Osteocyte (in vitro differentiated cells): ENCODE results near the gene HACD4. TPM values are rescaled to one million over a fixed set of nuclear protein-coding genes. Genes with fewer than 3 reads are reported as not detected.

Experiments
- DNase-seq: peaks from one replicate; pipeline ENCODE4 v3.0.0; 2021; ENCODE audit warnings: mixed read lengths; ENCODE audit not compliant: unreplicated experiment; ENCODE audit errors: extremely low spot score
- H3K27ac Mint-ChIP-seq: one replicate; pipeline ENCODE4 v1.8.0; 2021; ENCODE audit warnings: mild to moderate bottlenecking, mixed read lengths; ENCODE audit not compliant: unreplicated experiment
- H3K27me3 Mint-ChIP-seq: one replicate; pipeline ENCODE4 v1.8.0; 2021; ENCODE audit warnings: mixed read lengths; ENCODE audit not compliant: unreplicated experiment
- H3K36me3 Mint-ChIP-seq: one replicate; pipeline ENCODE4 v1.8.0; 2021; ENCODE audit warnings: mixed read lengths; ENCODE audit not compliant: unreplicated experiment
- H3K4me1 Mint-ChIP-seq: one replicate; pipeline ENCODE4 v1.8.0; 2021; ENCODE audit warnings: mixed read lengths; ENCODE audit not compliant: unreplicated experiment
- H3K4me3 Mint-ChIP-seq: one replicate; pipeline ENCODE4 v1.8.0; 2021; ENCODE audit warnings: mild to moderate bottlenecking, moderate library complexity, mixed read lengths; ENCODE audit not compliant: unreplicated experiment
- H3K9me3 Mint-ChIP-seq: one replicate; pipeline ENCODE4 v1.8.0; 2021; ENCODE audit warnings: mixed read lengths; ENCODE audit not compliant: unreplicated experiment
- total RNA-seq: library from RNA; stranded (reverse); gene quantifications from 2 replicates; pipeline ENCODE4 v1.2.1, GENCODE V29; 2021
- TF ChIP-seq, protein P1 (sequence below): fragments of 200-600 bp; sonication (generic); IDR thresholded peaks from 2 replicates; pipeline ENCODE4 v1.5.0; 2021; ENCODE audit warnings: antibody characterized with exemption, mild to moderate bottlenecking, moderate library complexity

Gene HACD4
- total RNA-seq, 1 donor from 2014 or later = 2.4 TPM

DNA sequence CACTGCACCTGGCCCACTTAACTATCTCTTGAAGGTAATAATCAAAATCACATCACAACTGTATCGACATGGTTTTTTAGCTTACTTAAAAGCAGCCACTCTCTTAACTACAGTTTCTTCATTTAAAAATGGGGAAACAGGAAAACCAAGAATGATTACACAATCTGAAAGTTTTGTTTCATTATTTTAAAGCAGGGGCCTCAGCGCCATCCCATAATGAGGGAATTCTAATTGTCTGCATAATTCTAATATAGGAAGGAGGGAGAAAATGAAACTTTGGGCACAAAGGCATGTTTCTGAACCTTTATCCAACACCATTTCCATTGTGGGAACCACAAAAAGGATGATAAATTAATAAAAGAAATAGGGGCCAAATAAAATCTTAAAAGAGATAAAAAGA lies 7.6 kb downstream of the HACD4 start:
- no peak overlapping the region for H3K4me3 Mint-ChIP-seq
- no peaks in the 10 kb centered on the region for H3K27me3 Mint-ChIP-seq
- no peak overlapping the region for H3K27ac Mint-ChIP-seq
- no peak for DNase-seq
- TF ChIP-seq, protein P1, sequence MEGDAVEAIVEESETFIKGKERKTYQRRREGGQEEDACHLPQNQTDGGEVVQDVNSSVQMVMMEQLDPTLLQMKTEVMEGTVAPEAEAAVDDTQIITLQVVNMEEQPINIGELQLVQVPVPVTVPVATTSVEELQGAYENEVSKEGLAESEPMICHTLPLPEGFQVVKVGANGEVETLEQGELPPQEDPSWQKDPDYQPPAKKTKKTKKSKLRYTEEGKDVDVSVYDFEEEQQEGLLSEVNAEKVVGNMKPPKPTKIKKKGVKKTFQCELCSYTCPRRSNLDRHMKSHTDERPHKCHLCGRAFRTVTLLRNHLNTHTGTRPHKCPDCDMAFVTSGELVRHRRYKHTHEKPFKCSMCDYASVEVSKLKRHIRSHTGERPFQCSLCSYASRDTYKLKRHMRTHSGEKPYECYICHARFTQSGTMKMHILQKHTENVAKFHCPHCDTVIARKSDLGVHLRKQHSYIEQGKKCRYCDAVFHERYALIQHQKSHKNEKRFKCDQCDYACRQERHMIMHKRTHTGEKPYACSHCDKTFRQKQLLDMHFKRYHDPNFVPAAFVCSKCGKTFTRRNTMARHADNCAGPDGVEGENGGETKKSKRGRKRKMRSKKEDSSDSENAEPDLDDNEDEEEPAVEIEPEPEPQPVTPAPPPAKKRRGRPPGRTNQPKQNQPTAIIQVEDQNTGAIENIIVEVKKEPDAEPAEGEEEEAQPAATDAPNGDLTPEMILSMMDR = no peak
- no peaks in the 10 kb centered on the region for H3K9me3 Mint-ChIP-seq
- peaks cover 3% of the 10 kb centered on the region for H3K36me3 Mint-ChIP-seq
- peaks cover 23% of the 10 kb centered on the region for H3K4me1 Mint-ChIP-seq

DNA sequence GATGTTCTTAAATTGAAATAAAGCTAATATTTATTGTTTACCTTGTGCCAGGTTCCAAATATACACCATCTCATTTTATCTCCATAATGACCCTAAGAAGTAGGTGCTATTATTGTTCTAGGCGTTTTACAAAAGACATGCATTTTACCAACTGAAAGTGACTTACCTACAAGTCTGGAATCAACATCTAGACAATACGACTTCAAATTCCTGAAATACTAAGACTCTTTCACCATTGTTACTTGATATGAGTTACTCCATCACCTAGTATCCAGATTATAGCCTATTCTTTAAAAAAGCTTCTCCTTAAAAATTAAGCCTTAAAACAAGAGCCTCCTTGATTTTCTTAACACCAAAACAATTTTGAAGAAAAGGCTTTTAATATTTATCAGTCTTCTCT lies 13.3 kb downstream of the HACD4 start:
- H3K36me3 Mint-ChIP-seq = peaks cover 7% of the 10 kb centered on the region
- no peaks in the 10 kb centered on the region for H3K9me3 Mint-ChIP-seq
- peaks cover 32% of the 10 kb centered on the region for H3K4me1 Mint-ChIP-seq
- TF ChIP-seq, protein P1 = no peak
- DNase-seq = no peak
- H3K4me3 Mint-ChIP-seq = no peak overlapping the region
- no peaks in the 10 kb centered on the region for H3K27me3 Mint-ChIP-seq
- no peak overlapping the region for H3K27ac Mint-ChIP-seq

DNA sequence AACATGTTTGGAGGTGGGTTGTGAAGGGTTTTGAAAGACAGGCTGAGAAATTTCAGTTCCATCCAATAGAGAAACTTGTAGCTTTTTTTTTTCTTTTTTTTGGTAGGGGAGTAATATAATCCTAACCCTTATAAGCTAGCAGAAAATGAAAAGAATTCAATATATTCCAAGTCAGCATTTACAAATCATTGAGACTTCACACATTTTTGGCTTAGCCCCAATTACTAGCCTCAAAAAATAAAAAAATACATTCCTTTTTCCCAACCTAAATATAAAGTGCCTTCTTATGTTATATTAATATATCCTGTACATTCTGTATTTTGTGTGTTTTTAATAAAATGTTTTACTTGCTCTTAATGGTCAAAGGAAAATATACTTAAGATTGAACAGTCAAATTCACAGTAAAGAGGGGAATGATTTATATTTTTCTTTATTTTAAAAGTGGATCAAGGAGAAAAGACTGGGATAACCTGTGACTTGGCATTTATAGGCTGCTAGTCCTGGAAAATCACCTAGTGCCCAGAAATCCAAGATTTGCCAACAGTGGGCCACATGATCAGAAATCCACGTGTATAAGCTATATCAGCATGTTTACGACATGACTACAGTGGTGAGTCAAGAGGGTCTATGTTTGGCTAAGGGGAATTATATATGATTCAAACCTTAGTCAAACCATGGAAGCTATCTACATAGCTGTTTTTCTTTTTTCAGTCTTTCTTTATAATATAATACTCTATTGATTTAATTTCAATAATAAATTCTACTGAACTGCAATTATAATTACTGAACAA lies 14.5 kb downstream of the HACD4 start:
- TF ChIP-seq, protein P1 = no peak
- Mint-ChIP-seq H3K9me3 (no peaks in the 10 kb centered on the region), H3K4me3 (no peak overlapping the region), H3K27me3 (no peaks in the 10 kb centered on the region), H3K27ac (peak overlapping the region; percentile 84), H3K4me1 (peaks cover 32% of the 10 kb centered on the region), H3K36me3 (peaks cover 7% of the 10 kb centered on the region)
- DNase-seq = no peak

DNA sequence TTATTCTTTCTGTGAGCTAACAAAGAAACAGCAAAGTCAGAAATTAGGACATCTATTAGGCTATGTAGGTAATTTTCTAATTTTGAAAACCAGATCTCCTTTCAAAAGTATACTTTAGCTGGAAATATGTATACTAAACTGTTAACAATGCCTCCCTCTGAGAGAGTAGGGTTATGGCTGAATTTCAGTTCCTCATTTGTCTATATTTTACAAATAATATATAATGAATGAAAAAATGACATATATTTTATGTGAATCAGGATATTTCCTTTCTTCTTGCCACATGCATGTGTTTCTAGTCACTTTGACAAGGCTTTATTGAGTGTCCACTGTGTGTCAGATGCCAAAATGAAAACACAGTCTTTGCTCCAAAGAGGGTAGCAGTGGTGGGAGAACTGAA lies 15.4 kb downstream of the HACD4 start:
- TF ChIP-seq, protein P1 = no peak
- DNase-seq = no peak
- Mint-ChIP-seq H3K4me3 (no peak overlapping the region), H3K36me3 (peaks cover 7% of the 10 kb centered on the region), H3K4me1 (peaks cover 32% of the 10 kb centered on the region), H3K9me3 (no peaks in the 10 kb centered on the region), H3K27me3 (no peaks in the 10 kb centered on the region), H3K27ac (peak overlapping the region; percentile 84)

DNA sequence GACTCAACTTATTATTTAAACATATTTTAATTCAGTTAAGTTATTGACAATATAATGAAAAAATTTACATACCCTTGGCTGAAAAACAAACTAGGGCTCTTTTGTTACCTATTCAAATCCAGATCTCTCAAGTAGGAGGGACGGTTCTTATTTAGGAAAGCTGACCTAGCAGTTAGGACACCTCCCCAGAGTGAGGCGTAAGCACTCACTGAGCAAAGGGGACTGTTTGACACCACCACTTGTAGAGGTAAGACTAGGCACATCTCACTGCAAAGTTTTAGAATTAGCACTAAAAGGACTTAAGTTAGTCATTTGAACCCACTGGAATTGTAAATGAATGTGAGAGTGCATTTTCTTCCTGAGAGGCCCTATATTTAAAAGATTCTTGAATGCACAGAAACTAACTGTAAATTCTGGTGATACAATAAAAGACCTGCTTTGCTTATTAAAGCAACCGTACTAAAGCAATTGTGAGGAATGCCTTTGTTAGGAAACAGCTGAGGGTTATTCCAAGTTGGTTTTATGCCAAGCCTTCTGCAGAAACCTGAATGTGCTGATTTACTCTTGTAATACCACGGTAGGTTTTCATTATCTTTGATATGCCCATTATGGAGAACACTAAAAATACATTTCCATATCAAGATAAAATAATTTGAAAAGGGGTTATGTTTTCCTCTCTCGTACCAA lies 16.2 kb downstream of the HACD4 start:
- no peak for DNase-seq
- H3K27ac Mint-ChIP-seq = no peak overlapping the region
- H3K27me3 Mint-ChIP-seq = no peaks in the 10 kb centered on the region
- no peak overlapping the region for H3K4me3 Mint-ChIP-seq
- H3K4me1 Mint-ChIP-seq = peaks cover 32% of the 10 kb centered on the region
- H3K36me3 Mint-ChIP-seq = peaks cover 10% of the 10 kb centered on the region
- H3K9me3 Mint-ChIP-seq = no peaks in the 10 kb centered on the region
- TF ChIP-seq, protein P1 = no peak
